Measurements from ENCODE around the gene CMTM2. TPM values are rescaled to one million over a fixed set of nuclear protein-coding genes. Genes with fewer than 3 reads are reported as not detected.

Gene CMTM2
- total and polyA plus RNA-seq, 4 donors, result 1.3 TPM; not detected in 3

DNA sequence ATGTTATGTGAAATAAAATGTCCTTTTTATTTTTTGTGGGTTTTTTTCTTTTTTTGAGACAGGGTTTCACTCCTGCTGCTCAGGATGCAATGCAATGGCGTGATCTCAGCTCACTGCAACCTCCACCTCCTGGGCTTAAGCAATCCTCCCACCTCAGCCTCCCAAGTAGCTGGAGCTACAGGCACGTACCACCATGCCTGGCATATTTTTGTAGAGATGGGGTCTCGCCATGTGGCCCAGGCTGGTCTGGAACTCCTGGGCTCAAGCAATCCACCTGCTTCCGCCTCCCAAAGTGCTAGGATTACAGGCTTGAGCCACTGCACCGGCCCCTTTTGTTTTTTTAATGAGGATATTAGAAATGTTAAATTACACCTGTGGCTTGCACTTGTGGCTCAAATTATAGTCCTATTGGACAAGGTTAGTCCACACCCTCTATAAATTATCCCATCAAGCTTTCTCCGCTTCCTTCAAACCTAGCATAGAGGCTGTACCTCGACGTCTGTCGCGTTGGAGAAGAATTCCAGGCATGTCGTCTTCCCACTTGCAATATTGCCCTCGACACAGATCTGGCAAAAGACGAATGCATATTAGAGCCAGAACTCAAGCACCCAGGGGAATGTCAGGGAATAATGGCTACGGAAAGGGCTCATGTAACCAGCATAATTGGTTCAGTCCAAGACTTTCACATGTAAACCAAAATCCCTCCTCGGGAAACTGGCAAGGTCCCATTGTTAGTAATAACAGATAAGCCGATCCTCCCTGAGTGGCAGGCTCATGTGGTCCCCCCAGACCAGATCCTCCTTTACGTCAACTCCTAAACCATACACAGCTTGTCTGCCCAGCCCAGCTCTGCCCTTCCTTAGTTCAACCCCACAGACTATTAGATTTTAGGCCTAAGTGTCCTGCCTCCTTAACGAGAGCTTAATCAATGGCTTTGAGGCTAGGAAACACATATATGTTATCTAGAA lies 37.6 kb upstream of the CMTM2 start:
- no peak overlapping the region for H3K27ac ChIP-seq (ENCODE audit: low read depth in 1 of 2, low read length in 2 of 2)
- no peak for ATAC-seq (ENCODE audit: low FRiP score)
- intact Hi-C loops (cut with DNase I), result no loop called here
- H3K4me3 ChIP-seq (ENCODE audit: low read length in 2 of 2), result no peak overlapping the region
- H3K9me3 ChIP-seq (ENCODE audit: control insufficient read depth, low read length), result no peaks in the 10 kb centered on the region
- no peaks in the 10 kb centered on the region for H3K27me3 ChIP-seq (ENCODE audit: control insufficient read depth in 1 of 2, insufficient read depth in 2 of 2, low read length in 1 of 2)
- no peaks in the 10 kb centered on the region for H3K36me3 ChIP-seq (ENCODE audit: control insufficient read depth in 1 of 2, insufficient read depth in 2 of 2, low read length in 1 of 2)
- no peak for DNase-seq
- no peaks in the 10 kb centered on the region for H3K4me1 ChIP-seq (ENCODE audit: control insufficient read depth in 1 of 2, insufficient read depth in 2 of 2, low read length in 2 of 2)
- WGBS, 2 donors, result 56 to 65% methylated on average over 18 of the region's 18 CpGs

DNA sequence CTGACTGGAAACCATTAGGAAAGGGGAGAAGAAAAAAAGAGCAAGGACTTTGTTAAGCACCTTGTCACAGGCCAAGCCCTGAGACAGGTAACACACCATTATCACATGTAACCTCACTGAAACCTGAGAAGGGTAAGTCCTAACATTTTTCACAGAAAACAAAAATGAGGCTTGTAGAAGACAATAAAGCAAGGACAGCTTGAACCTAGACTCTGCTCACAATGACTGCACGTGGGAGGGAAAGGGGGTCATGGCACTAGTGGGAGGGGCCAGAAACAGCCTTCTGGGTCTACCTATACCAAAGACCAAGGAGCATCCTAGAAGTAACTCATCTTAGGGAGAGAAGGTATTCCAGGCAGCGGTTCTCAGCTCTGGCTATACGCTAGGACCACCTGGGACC lies 36.9 kb upstream of the CMTM2 start:
- Histone ChIP-seq H3K27me3 (ENCODE audit: control insufficient read depth in 1 of 2, insufficient read depth in 2 of 2, low read length in 1 of 2) (no peaks in the 10 kb centered on the region), H3K27ac (ENCODE audit: low read depth in 1 of 2, low read length in 2 of 2) (no peak overlapping the region), H3K4me1 (ENCODE audit: control insufficient read depth in 1 of 2, insufficient read depth in 2 of 2, low read length in 2 of 2) (no peaks in the 10 kb centered on the region), H3K9me3 (ENCODE audit: control insufficient read depth, low read length) (no peaks in the 10 kb centered on the region), H3K36me3 (ENCODE audit: control insufficient read depth in 1 of 2, insufficient read depth in 2 of 2, low read length in 1 of 2) (no peaks in the 10 kb centered on the region), H3K4me3 (ENCODE audit: low read length in 2 of 2) (no peak overlapping the region)
- ATAC-seq (ENCODE audit: low FRiP score) (no peak), DNase-seq (no peak)
- intact Hi-C loops (cut with DNase I), result no loop called here
- 88 to 90% methylated on average over 3 of the region's 3 CpGs for WGBS, 2 donors

DNA sequence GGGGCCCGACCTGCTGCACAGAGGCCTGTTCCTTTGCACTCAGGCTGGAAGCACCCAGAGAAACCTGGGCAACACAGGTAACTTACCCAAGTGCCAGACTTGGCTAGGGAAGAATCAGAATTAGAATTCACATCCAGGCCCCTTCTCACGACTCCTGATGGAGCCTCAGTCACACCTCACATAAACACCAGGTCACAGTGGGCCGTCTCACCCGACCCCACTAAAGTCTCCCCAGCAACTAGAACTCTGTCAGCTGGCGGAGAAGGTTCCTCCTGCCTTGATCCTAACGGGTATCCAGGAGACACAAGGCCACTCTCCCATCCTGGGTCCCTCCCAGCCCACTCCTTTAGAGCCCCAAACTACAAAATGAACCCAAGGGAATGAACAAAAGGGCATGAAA lies 35.7 kb upstream of the CMTM2 start:
- no peak for ATAC-seq (ENCODE audit: low FRiP score)
- Histone ChIP-seq H3K4me3 (ENCODE audit: low read length in 2 of 2) (no peak overlapping the region), H3K36me3 (ENCODE audit: control insufficient read depth in 1 of 2, insufficient read depth in 2 of 2, low read length in 1 of 2) (no peaks in the 10 kb centered on the region), H3K27ac (ENCODE audit: low read depth in 1 of 2, low read length in 2 of 2) (no peak overlapping the region), H3K4me1 (ENCODE audit: control insufficient read depth in 1 of 2, insufficient read depth in 2 of 2, low read length in 2 of 2) (no peaks in the 10 kb centered on the region), H3K9me3 (ENCODE audit: control insufficient read depth, low read length) (no peaks in the 10 kb centered on the region), H3K27me3 (ENCODE audit: control insufficient read depth in 1 of 2, insufficient read depth in 2 of 2, low read length in 1 of 2) (no peaks in the 10 kb centered on the region)
- intact Hi-C loops (cut with DNase I), result no loop called here
- 85 to 86% methylated on average over 6 of the region's 6 CpGs for WGBS, 2 donors
- no peak for DNase-seq

DNA sequence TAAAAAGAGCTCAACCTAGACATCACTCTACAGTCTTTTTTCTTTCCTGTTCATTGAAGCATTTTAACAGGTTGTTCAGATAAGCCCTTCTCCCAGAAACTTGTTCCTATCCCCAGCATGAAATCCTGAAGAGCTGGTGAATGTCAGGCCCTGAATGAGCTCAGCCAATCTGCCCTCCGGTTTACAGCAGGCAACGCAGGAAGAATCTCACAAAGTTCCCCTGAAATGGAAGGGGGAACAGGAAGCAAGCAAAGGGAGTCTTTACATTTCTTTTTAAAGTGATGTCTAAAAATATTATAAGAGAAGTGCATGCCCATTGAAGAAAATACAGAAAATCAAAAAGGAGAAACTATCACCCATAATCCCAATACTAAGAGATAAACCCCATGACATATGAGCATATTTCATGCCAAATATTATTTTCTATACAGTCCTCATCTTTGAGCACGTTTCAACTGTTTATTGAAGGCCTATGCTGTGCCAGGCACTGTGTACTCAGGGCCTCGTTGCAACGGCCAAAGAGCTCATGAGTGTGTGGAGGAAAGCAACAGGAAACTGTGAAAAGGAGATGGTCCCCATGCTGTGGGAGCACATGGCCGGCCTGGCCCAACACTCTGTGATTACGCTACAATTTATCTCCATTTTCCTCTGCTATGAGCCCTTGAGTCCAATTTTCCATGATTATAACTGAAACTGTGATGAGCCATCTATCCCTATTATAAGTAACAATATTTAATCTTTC lies 35.1 kb upstream of the CMTM2 start:
- Histone ChIP-seq H3K36me3 (ENCODE audit: control insufficient read depth in 1 of 2, insufficient read depth in 2 of 2, low read length in 1 of 2) (no peaks in the 10 kb centered on the region), H3K4me1 (ENCODE audit: control insufficient read depth in 1 of 2, insufficient read depth in 2 of 2, low read length in 2 of 2) (no peaks in the 10 kb centered on the region), H3K27me3 (ENCODE audit: control insufficient read depth in 1 of 2, insufficient read depth in 2 of 2, low read length in 1 of 2) (no peaks in the 10 kb centered on the region), H3K4me3 (ENCODE audit: low read length in 2 of 2) (no peak overlapping the region), H3K27ac (ENCODE audit: low read depth in 1 of 2, low read length in 2 of 2) (no peak overlapping the region), H3K9me3 (ENCODE audit: control insufficient read depth, low read length) (no peaks in the 10 kb centered on the region)
- DNase-seq, result no peak
- intact Hi-C loops (cut with DNase I), result no loop called here
- WGBS, 2 donors, result 73 to 76% methylated on average over 7 of the region's 7 CpGs
- ATAC-seq (ENCODE audit: low FRiP score), result no peak

DNA sequence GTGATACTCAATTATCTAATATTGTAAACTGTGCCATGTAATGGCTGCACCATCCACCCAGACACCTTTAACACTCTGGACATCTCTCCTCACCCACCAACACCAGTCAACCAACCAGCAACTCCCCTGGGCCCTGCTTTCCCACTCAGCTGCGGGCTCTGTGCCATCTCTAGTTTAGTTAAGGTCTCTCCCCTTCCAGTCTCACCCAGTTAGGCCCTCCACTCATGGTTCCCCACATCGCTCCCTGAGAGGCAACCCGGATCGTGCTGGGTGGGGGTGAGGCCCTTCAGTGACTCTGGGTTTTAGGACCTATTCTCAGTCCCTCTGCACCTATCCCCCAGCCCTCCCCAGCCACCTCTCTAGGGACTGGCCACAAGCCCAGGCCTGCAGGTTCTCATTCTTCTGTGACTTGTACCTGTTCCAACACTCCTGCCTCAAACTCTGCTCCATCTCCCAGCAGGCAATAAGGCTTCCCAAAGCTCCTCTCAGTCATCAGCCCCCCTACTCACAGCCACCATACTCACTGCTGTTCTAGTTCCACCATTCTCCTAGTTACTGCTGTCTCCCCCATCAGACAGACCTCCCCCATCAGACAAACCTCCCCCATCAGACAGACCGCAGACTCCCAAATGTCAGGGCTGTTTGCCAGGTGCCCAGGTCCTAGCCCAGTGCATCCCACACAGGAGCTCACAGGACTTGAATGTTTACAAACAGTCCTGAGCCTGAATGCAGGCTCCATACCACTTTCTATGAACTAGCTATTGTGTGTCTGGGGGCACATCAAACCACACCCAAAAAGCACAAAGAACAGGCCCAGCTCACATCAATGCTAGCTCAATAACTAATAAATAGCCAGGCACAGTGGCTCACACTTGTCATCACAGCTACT lies 31.9 kb upstream of the CMTM2 start:
- Histone ChIP-seq H3K27ac (ENCODE audit: low read depth in 1 of 2, low read length in 2 of 2) (no peak overlapping the region), H3K4me1 (ENCODE audit: control insufficient read depth in 1 of 2, insufficient read depth in 2 of 2, low read length in 2 of 2) (peaks cover 0 to 3% of the 10 kb centered on the region in 2 donors), H3K4me3 (ENCODE audit: low read length in 2 of 2) (no peak overlapping the region), H3K27me3 (ENCODE audit: control insufficient read depth in 1 of 2, insufficient read depth in 2 of 2, low read length in 1 of 2) (no peaks in the 10 kb centered on the region), H3K36me3 (ENCODE audit: control insufficient read depth in 1 of 2, insufficient read depth in 2 of 2, low read length in 1 of 2) (no peaks in the 10 kb centered on the region), H3K9me3 (ENCODE audit: control insufficient read depth, low read length) (no peaks in the 10 kb centered on the region)
- intact Hi-C loops (cut with DNase I), result no loop called here
- ATAC-seq (ENCODE audit: low FRiP score) (no peak), DNase-seq (no peak)
- 82 to 92% methylated on average over 5 of the region's 5 CpGs for WGBS, 2 donors

DNA sequence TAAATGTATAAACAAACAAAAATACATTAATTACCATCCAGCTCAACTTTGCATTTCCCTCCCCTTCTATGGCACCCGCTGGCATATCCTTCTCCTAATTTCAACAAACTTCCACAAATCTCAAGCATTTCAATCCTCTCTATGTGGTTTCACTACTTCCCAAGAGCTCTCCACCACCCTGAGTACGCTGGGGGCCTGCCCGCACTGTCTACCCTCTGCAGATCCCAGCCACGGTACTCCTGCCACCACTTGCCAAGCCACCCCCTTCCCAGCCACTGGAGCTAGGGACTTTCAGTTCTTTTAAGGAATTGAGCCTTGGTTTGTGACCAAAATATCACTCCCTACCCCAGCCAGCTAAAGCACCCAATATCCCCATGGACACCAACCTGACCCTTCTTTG lies 31.2 kb upstream of the CMTM2 start:
- H3K9me3 ChIP-seq (ENCODE audit: control insufficient read depth, low read length), result no peaks in the 10 kb centered on the region
- intact Hi-C loops (cut with DNase I), result no loop called here
- no peaks in the 10 kb centered on the region for H3K27me3 ChIP-seq (ENCODE audit: control insufficient read depth in 1 of 2, insufficient read depth in 2 of 2, low read length in 1 of 2)
- no peaks in the 10 kb centered on the region for H3K36me3 ChIP-seq (ENCODE audit: control insufficient read depth in 1 of 2, insufficient read depth in 2 of 2, low read length in 1 of 2)
- no peak overlapping the region for H3K4me3 ChIP-seq (ENCODE audit: low read length in 2 of 2)
- H3K27ac ChIP-seq (ENCODE audit: low read depth in 1 of 2, low read length in 2 of 2), result no peak overlapping the region
- 67 to 70% methylated on average over 4 of the region's 4 CpGs for WGBS, 2 donors
- DNase-seq (no peak), ATAC-seq (ENCODE audit: low FRiP score) (no peak)
- peaks cover 0 to 3% of the 10 kb centered on the region in 2 donors for H3K4me1 ChIP-seq (ENCODE audit: control insufficient read depth in 1 of 2, insufficient read depth in 2 of 2, low read length in 2 of 2)

DNA sequence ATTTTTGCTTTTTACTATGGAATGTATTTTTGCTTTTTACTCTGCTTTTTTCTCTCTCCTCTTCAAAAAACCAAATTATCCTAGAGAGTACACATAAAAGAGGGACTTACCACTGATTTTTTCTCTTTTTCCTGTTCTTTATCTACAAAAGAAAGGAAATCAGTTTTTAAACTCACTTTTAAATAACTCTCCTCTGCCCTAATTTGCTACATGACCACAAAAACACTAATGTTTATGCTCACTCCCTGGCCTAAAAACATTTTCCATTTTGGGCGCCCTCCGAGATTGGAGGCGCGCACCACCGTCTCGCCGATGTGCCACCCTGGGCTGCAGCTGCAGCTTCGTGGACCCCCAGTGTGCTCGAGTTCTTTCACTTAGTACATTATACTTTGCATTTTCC lies 30.4 kb upstream of the CMTM2 start:
- peak overlapping the region; percentile 67 to 90 for H3K4me3 ChIP-seq (ENCODE audit: low read length in 2 of 2)
- peaks cover 0 to 3% of the 10 kb centered on the region in 2 donors for H3K4me1 ChIP-seq (ENCODE audit: control insufficient read depth in 1 of 2, insufficient read depth in 2 of 2, low read length in 2 of 2)
- intact Hi-C loops (cut with DNase I), result no loop called here
- no peaks in the 10 kb centered on the region for H3K9me3 ChIP-seq (ENCODE audit: control insufficient read depth, low read length)
- 17 to 18% methylated on average over 9 of the region's 9 CpGs for WGBS, 2 donors
- DNase-seq (no peak), ATAC-seq (ENCODE audit: low FRiP score) (no peak)
- no peaks in the 10 kb centered on the region for H3K27me3 ChIP-seq (ENCODE audit: control insufficient read depth in 1 of 2, insufficient read depth in 2 of 2, low read length in 1 of 2)
- peak overlapping the region; percentile 53 to 95 for H3K27ac ChIP-seq (ENCODE audit: low read depth in 1 of 2, low read length in 2 of 2)
- no peaks in the 10 kb centered on the region for H3K36me3 ChIP-seq (ENCODE audit: control insufficient read depth in 1 of 2, insufficient read depth in 2 of 2, low read length in 1 of 2)
